Limb (tissue), 2 donors: Measurements from ENCODE around the gene ADIPOQ.
"Not testable (repeated sequence)": the region's sequence is repeated elsewhere in the genome, so short reads cannot be mapped to it uniquely, and the experiment has no call there.

ENCODE experiments used
- DNase-seq, 2 donors: peaks; one replicate each; pipeline ENCODE4 v3.0.0-alpha.2; 2016; ENCODE audit errors: extremely low spot score in 2 of 2

ADIPOQ gene

GRCh38 chr3:186826410-186826975 lies 16.0 kb upstream of the ADIPOQ start:
- DNase-seq: no peak

- DNase-seq: peak; percentile 75 to 88
Measured at GRCh38 chr3:186826976-186827857, 15.3 kb upstream of the ADIPOQ start.

GRCh38 chr3:186828340-186828739 lies 14.2 kb upstream of the ADIPOQ start:
- DNase-seq: peak in 1 of 2 donors; percentile 27

- no peak for DNase-seq
Measured at GRCh38 chr3:186831798-186832197, 10.7 kb upstream of the ADIPOQ start.

GRCh38 chr3:186832276-186832675 lies 10.2 kb upstream of the ADIPOQ start:
- no peak for DNase-seq

- peak in 1 of 2 donors; percentile 32 for DNase-seq
Measured at GRCh38 chr3:186839874-186840641, 2.5 kb upstream of the ADIPOQ start.

GRCh38 chr3:186841620-186842019 lies 890 bp upstream of the ADIPOQ start:
- no peak for DNase-seq

- no peak for DNase-seq
Measured at GRCh38 chr3:186843039-186843432, 526 bp downstream of the ADIPOQ start.

- no peak for DNase-seq
Measured at GRCh38 chr3:186844908-186845307, 2.4 kb downstream of the ADIPOQ start.

GRCh38 chr3:186845756-186846155 lies 3.2 kb downstream of the ADIPOQ start:
- no peak for DNase-seq

GRCh38 chr3:186847437-186847836 lies 4.9 kb downstream of the ADIPOQ start:
- no peak for DNase-seq

GRCh38 chr3:186849374-186849975 lies 7.0 kb downstream of the ADIPOQ start:
- peak in 1 of 2 donors; percentile 48 for DNase-seq

GRCh38 chr3:186851835-186852234 lies 9.3 kb downstream of the ADIPOQ start:
- not testable (repeated sequence) for DNase-seq

- DNase-seq: no peak
Measured at GRCh38 chr3:186852994-186853393, 10.5 kb downstream of the ADIPOQ start.

GRCh38 chr3:186854146-186854545 lies 11.6 kb downstream of the ADIPOQ start:
- DNase-seq: no peak

GRCh38 chr3:186854954-186855353 lies 12.4 kb downstream of the ADIPOQ start:
- DNase-seq: no peak

GRCh38 chr3:186857743-186858142 lies 15.2 kb downstream of the ADIPOQ start:
- DNase-seq: no peak

GRCh38 chr3:186865215-186865853 lies 22.8 kb downstream of the ADIPOQ start:
- DNase-seq: not testable (repeated sequence)

GRCh38 chr3:186866095-186866494 lies 23.6 kb downstream of the ADIPOQ start:
- DNase-seq: not testable (repeated sequence)

GRCh38 chr3:186869253-186870100 lies 27.0 kb downstream of the ADIPOQ start:
- no peak for DNase-seq
